OCI-LY3 (cell line): ENCODE results near the gene LTBP4.

Source experiments
- CTCF ChIP-seq: fragments of 200-600, 300-600 bp; sonication (generic); IDR thresholded peaks from 2 replicates; pipeline ENCODE4 v1.5.1; 2014; ENCODE audit warnings: antibody characterized with exemption, low read length, low read depth
- EZH2phosphoT487 ChIP-seq: fragments of 200-600 bp; shearing (Covaris generic); IDR thresholded peaks from 2 replicates; pipeline ENCODE4 v1.6.1; 2018; ENCODE audit warnings: antibody characterized with exemption, mixed run types, low read depth

- TF ChIP-seq CTCF: no peak
- TF ChIP-seq EZH2phosphoT487: no peak
Observed at GRCh38 chr19:40674291-40674690, 73.1 kb downstream of the LTBP4 start.
